Measurements from ENCODE around the gene TRIM6. TPM values are rescaled to one million over a fixed set of nuclear protein-coding genes. Genes with fewer than 3 reads are reported as not detected.

Gene TRIM6
- polyA plus RNA-seq, 3 donors: 0.11 to 0.44 (median 0.15) TPM

- intact Hi-C loops (cut with micrococcal nuclease): loop anchor here in 1 of 2 donors (10.0 kb wide), 1 partner anchor 201 kb away; the partner anchor contains the start of gene OR52N2
Observed at GRCh38 chr11:5603326-5603725, 6.9 kb downstream of the TRIM6 start.

GRCh38 chr11:5604896-5605295 lies 8.5 kb downstream of the TRIM6 start:
- Histone ChIP-seq H3K4me3 (replicated peaks in 1 of 3; ENCODE audit: low read depth in 2 of 3, low read length in 3 of 3) (no peak overlapping the region), H4K20me1 (ENCODE audit: insufficient read depth, low read length) (no peaks in the 10 kb centered on the region), H3K9me3 (replicated peaks in 1 of 2; ENCODE audit: control insufficient read depth in 1 of 2, insufficient read depth in 1 of 2, low read length in 2 of 2) (no peaks in the 10 kb centered on the region), H3K4me1 (ENCODE audit: control insufficient read depth in 1 of 2, insufficient read depth in 2 of 2, low read length in 2 of 2) (no peaks in the 10 kb centered on the region), H3K79me2 (ENCODE audit: insufficient read depth, low read length) (no peaks in the 10 kb centered on the region), H3K9ac (ENCODE audit: insufficient read depth, low read length, poor library complexity, severe bottlenecking) (no peak overlapping the region), H3K27ac (ENCODE audit: low read depth in 1 of 2, low read length in 2 of 2) (no peak overlapping the region), H2AFZ (ENCODE audit: insufficient read depth, low read depth, low read length, poor library complexity, severe bottlenecking) (no peak overlapping the region), H3K36me3 (replicated peaks in 1 of 2; ENCODE audit: control insufficient read depth in 1 of 2, insufficient read depth in 2 of 2, low read length in 2 of 2) (no peaks in the 10 kb centered on the region), H3K4me2 (replicated peaks; ENCODE audit: extremely low read depth, low read length, poor library complexity, severe bottlenecking) (no peak overlapping the region), H3K27me3 (ENCODE audit: control insufficient read depth in 2 of 2, insufficient read depth in 2 of 2, low read length in 2 of 2) (no peaks in the 10 kb centered on the region)
- 100% methylated on average over 1 of the region's 4 CpGs for WGBS (ENCODE audit: insufficient coverage)
- peaks cover 3% of the 10 kb centered on the region in 2 donors for H3K36me3 Mint-ChIP-seq
- DNase-seq: no peak
- intact Hi-C loops (cut with micrococcal nuclease): loop anchor here in 1 of 2 donors (10.0 kb wide), 1 partner anchor 200 kb away; the partner anchor contains the start of gene OR52N2
- H3K4me1 Mint-ChIP-seq: no peaks in the 10 kb centered on the region
- peak overlapping the region in 1 of 7 donors; percentile 28 for H3K27ac Mint-ChIP-seq
- H3K4me3 Mint-ChIP-seq: no peak overlapping the region
- no peaks in the 10 kb centered on the region for H3K9me3 Mint-ChIP-seq
- TF ChIP-seq, protein P1, sequence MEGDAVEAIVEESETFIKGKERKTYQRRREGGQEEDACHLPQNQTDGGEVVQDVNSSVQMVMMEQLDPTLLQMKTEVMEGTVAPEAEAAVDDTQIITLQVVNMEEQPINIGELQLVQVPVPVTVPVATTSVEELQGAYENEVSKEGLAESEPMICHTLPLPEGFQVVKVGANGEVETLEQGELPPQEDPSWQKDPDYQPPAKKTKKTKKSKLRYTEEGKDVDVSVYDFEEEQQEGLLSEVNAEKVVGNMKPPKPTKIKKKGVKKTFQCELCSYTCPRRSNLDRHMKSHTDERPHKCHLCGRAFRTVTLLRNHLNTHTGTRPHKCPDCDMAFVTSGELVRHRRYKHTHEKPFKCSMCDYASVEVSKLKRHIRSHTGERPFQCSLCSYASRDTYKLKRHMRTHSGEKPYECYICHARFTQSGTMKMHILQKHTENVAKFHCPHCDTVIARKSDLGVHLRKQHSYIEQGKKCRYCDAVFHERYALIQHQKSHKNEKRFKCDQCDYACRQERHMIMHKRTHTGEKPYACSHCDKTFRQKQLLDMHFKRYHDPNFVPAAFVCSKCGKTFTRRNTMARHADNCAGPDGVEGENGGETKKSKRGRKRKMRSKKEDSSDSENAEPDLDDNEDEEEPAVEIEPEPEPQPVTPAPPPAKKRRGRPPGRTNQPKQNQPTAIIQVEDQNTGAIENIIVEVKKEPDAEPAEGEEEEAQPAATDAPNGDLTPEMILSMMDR (IDR thresholded peaks at IDR 0.05): no peak
- peaks cover 0 to 2% (median 0%) of the 10 kb centered on the region in 3 donors for H3K27me3 Mint-ChIP-seq (ENCODE audit: low read depth in 3 of 3)

More at GRCh38 chr11:5603326-5603725, 6.9 kb downstream of the TRIM6 start:
- Histone ChIP-seq H3K27ac (ENCODE audit: low read depth in 1 of 2, low read length in 2 of 2) (no peak overlapping the region), H3K36me3 (replicated peaks in 1 of 2; ENCODE audit: control insufficient read depth in 1 of 2, insufficient read depth in 2 of 2, low read length in 2 of 2) (no peaks in the 10 kb centered on the region), H3K27me3 (ENCODE audit: control insufficient read depth in 2 of 2, insufficient read depth in 2 of 2, low read length in 2 of 2) (no peaks in the 10 kb centered on the region), H3K4me2 (replicated peaks; ENCODE audit: extremely low read depth, low read length, poor library complexity, severe bottlenecking) (no peak overlapping the region), H3K9ac (ENCODE audit: insufficient read depth, low read length, poor library complexity, severe bottlenecking) (no peak overlapping the region), H3K79me2 (ENCODE audit: insufficient read depth, low read length) (no peaks in the 10 kb centered on the region), H2AFZ (ENCODE audit: insufficient read depth, low read depth, low read length, poor library complexity, severe bottlenecking) (no peak overlapping the region), H3K4me3 (replicated peaks in 1 of 3; ENCODE audit: low read depth in 2 of 3, low read length in 3 of 3) (no peak overlapping the region), H4K20me1 (ENCODE audit: insufficient read depth, low read length) (no peaks in the 10 kb centered on the region), H3K9me3 (replicated peaks in 1 of 2; ENCODE audit: control insufficient read depth in 1 of 2, insufficient read depth in 1 of 2, low read length in 2 of 2) (no peaks in the 10 kb centered on the region), H3K4me1 (ENCODE audit: control insufficient read depth in 1 of 2, insufficient read depth in 2 of 2, low read length in 2 of 2) (no peaks in the 10 kb centered on the region)
- peak overlapping the region in 1 of 7 donors; percentile 67 for H3K27ac Mint-ChIP-seq
- no peaks in the 10 kb centered on the region for H3K9me3 Mint-ChIP-seq
- H3K36me3 Mint-ChIP-seq: peaks cover 3% of the 10 kb centered on the region in 2 donors
- no peak for DNase-seq
- H3K27me3 Mint-ChIP-seq (ENCODE audit: low read depth in 3 of 3): peaks cover 0 to 2% (median 0%) of the 10 kb centered on the region in 3 donors
- TF ChIP-seq, protein P1 (IDR thresholded peaks at IDR 0.05): no peak
- H3K4me3 Mint-ChIP-seq: no peak overlapping the region
- 98% methylated on average over 8 of the region's 8 CpGs for WGBS (ENCODE audit: insufficient coverage)
- peaks cover 2% of the 10 kb centered on the region for H3K4me1 Mint-ChIP-seq
